Nephron (organoid): Measurements from ENCODE around the gene ZNF473.
"Not testable (repeated sequence)": the region's sequence is repeated elsewhere in the genome, so short reads cannot be mapped to it uniquely, and the experiment has no call there.

Experiments
- H3K27ac Mint-ChIP-seq, 3 experiments: 2 replicates each; pipeline ENCODE4 v1.8.0; 2020; ENCODE audit warnings: mixed read lengths in 3 of 3, mild to moderate bottlenecking in 2 of 3, moderate library complexity in 1 of 3
- H3K27me3 Mint-ChIP-seq: 2 replicates; pipeline ENCODE4 v1.8.0; 2021; ENCODE audit warnings: low read depth, mild to moderate bottlenecking, moderate library complexity, mixed read lengths
- H3K36me3 Mint-ChIP-seq: 2 replicates; pipeline ENCODE4 v1.8.0; 2020; ENCODE audit warnings: low read depth, mixed read lengths
- H3K4me1 Mint-ChIP-seq: 2 replicates; pipeline ENCODE4 v1.8.0; 2020; ENCODE audit warnings: mixed read lengths
- H3K4me3 Mint-ChIP-seq, 3 experiments: 2 replicates each; pipeline ENCODE4 v1.8.0; 2020; ENCODE audit warnings: mild to moderate bottlenecking in 3 of 3, mixed read lengths in 3 of 3, moderate library complexity in 2 of 3
- H3K9me3 Mint-ChIP-seq: 2 replicates; pipeline ENCODE4 v1.8.0; 2020; ENCODE audit warnings: mixed read lengths
- CTCF ChIP-seq, 3 experiments: fragments of 200-600 bp; sonication (generic); IDR thresholded peaks; one replicate each; pipeline ENCODE4 v1.5.0; 2021; ENCODE audit warnings: antibody characterized with exemption in 3 of 3; ENCODE audit not compliant: unreplicated experiment in 3 of 3

Gene ZNF473

GRCh38 chr19:50050406-50051227, 24.8 kb downstream of the ZNF473 start:
- Mint-ChIP-seq H3K4me3 (peak overlapping the region; percentile 89 to 93 (median 90)), H3K27ac (peak overlapping the region in 2 of 3 experiments; percentile 29 to 81), H3K36me3 (peaks cover 39% of the 10 kb centered on the region), H3K9me3 (peaks cover 41% of the 10 kb centered on the region), H3K27me3 (no peaks in the 10 kb centered on the region), H3K4me1 (peaks cover 5% of the 10 kb centered on the region)
- no peak for TF ChIP-seq CTCF (IDR thresholded peaks at IDR 0.05; ENCODE audit: unreplicated experiment in 3 of 3)

- Mint-ChIP-seq H3K9me3 (peaks cover 37% of the 10 kb centered on the region), H3K27ac (peak overlapping the region in 2 of 3 experiments; percentile 29 to 81), H3K4me3 (peak overlapping the region; percentile 89 to 93 (median 90)), H3K36me3 (peaks cover 32% of the 10 kb centered on the region)
- not testable (repeated sequence) for H3K4me1 Mint-ChIP-seq, H3K27me3 Mint-ChIP-seq
Observed at GRCh38 chr19:50051228-50051895, 25.6 kb downstream of the ZNF473 start.

GRCh38 chr19:50051964-50052363, 26.2 kb downstream of the ZNF473 start:
- no peak for TF ChIP-seq CTCF (IDR thresholded peaks at IDR 0.05; ENCODE audit: unreplicated experiment in 3 of 3)
- Mint-ChIP-seq H3K4me1 (peaks cover 5% of the 10 kb centered on the region), H3K27me3 (no peaks in the 10 kb centered on the region), H3K4me3 (peak overlapping the region; percentile 24 to 93 (median 54)), H3K36me3 (peaks cover 26% of the 10 kb centered on the region), H3K9me3 (peaks cover 34% of the 10 kb centered on the region), H3K27ac (no peak overlapping the region)

GRCh38 chr19:50053119-50053518, 27.3 kb downstream of the ZNF473 start:
- Mint-ChIP-seq H3K9me3 (peaks cover 29% of the 10 kb centered on the region), H3K36me3 (peaks cover 14% of the 10 kb centered on the region), H3K27ac (no peak overlapping the region)

GRCh38 chr19:50058425-50058824, 32.6 kb downstream of the ZNF473 start:
- Mint-ChIP-seq H3K4me1 (no peaks in the 10 kb centered on the region), H3K36me3 (no peaks in the 10 kb centered on the region), H3K4me3 (no peak overlapping the region), H3K9me3 (peaks cover 34% of the 10 kb centered on the region), H3K27me3 (no peaks in the 10 kb centered on the region), H3K27ac (no peak overlapping the region)
- TF ChIP-seq CTCF (IDR thresholded peaks at IDR 0.05; ENCODE audit: unreplicated experiment in 3 of 3): no peak

More at GRCh38 chr19:50053119-50053518, 27.3 kb downstream of the ZNF473 start:
- Mint-ChIP-seq H3K4me1 (peaks cover 5% of the 10 kb centered on the region), H3K27me3 (no peaks in the 10 kb centered on the region), H3K4me3 (no peak overlapping the region)
- no peak for TF ChIP-seq CTCF (IDR thresholded peaks at IDR 0.05; ENCODE audit: unreplicated experiment in 3 of 3)

GRCh38 chr19:50059045-50059444, 33.2 kb downstream of the ZNF473 start:
- Mint-ChIP-seq H3K9me3 (peaks cover 29% of the 10 kb centered on the region), H3K36me3 (no peaks in the 10 kb centered on the region), H3K4me3 (no peak overlapping the region), H3K4me1 (no peaks in the 10 kb centered on the region), H3K27ac (no peak overlapping the region), H3K27me3 (no peaks in the 10 kb centered on the region)
- no peak for TF ChIP-seq CTCF (IDR thresholded peaks at IDR 0.05; ENCODE audit: unreplicated experiment in 3 of 3)
